NCI-H1930 (cell line): Measurements from ENCODE around the gene SNORC.
"Not testable (repeated sequence)": the region's sequence is repeated elsewhere in the genome, so short reads cannot be mapped to it uniquely, and the experiment has no call there.

ENCODE experiments used
- DNase-seq, 2 experiments: peaks; one replicate each; lab custom pipeline; 2025; lab: John Stamatoyannopoulos, UW

The SNORC gene

DNA sequence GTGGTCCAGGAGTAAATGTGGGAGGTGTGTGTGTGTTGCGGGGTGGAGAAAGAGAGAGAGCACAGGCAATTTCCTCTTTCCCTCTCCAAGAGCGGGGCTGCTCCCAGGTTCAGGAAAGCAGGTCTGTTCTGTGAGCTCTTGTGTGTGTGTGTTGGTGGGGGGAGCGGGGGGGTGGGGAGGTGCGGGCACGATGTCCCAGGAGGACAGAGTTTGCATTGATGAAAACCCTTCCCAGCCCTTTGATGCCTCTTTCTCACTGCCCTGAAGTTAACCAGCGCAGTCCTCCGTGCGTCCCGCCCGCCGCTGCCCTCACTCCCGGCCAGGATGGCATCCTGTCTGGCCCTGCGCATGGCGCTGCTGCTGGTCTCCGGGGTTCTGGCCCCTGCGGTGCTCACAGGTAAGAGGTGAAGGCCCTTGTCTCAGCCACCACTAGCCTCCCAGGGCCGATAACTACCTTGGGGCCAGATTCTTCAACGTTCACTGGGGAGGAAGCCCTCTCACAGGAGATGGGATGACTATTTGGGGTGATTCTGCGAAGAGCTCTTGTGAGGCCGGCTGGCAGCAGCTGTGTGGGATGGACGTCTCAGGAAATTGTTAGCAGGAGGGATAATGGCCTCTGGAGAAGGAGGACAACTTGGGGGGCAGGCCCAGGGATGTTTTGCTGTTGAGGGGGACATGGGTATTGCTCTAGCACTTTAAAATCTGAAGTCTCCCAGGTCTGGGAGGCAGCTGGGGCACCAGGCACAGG is at the start of gene SNORC:
Gene SNORC, plus strand, starts transcription at position 247 of the 748 bp plus-strand sequence. Its CDS starts 78 bp downstream, at position 325.
- DNase-seq, result no peak

DNA sequence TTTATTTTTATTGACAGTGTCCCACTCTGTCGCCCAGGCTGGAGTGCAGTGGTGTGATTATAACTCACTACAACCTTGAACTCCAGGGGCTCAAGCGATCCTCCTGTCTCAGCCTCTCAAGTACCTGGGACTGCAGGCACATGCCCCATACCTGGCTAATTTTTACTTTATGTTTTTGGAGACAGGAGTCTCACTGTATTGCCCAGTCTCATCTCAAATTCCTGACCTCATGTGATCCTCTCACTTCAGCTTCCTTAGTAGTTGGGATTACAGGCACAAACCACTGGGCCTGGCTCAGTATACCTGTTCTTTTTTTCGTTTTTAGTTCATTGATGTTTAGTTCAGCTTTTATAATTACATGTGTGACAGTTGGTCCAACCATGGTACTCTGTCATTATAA is 40.1 kb upstream of the SNORC start:
- no peak for DNase-seq

GRCh38 chr2:232831496-232831895 is 38.6 kb upstream of the SNORC start:
- no peak for DNase-seq

DNA sequence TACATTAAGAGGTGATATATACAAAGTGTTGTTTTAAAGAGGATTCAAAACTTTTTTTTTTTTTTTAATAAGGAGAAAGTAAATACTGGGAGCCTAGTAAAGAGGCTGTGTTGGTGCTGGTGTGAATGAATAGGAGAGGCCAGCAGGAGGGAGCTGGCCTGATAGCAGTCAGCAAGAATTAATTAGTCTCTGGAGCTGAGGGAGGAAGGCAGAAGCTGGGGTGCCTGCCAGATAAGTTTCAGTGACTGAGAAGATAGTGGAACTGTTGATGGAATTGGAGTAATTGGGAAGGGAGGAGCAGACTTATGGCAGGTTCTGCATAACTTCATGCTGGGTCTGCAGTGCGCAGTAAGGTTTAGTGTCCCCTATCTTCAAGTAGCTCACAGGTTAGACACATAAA is 36.2 kb upstream of the SNORC start:
- no peak for DNase-seq

- no peak for DNase-seq
Observed at GRCh38 chr2:232835687-232836208, 34.3 kb upstream of the SNORC start.

DNA sequence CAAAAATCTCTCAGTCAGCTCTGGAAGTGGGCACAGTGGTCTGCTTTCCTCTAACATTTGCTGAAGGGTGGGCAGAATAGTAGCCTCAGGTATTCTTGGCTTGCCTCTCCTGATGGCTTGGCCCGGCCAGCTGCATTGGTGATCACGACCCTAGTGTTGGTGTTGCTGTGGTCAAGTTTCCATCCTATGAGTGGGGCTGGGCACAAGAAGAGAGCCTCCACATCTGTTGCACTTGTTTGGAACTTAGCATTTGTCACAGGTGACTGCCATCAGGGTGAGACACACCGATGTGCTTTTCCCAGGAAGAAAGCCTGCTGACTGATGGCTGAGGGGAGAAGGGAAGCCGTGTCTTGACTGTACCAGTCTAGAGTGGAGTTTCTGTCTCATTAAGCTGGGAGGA is 33.1 kb upstream of the SNORC start:
- no peak for DNase-seq

- no peak for DNase-seq
Observed at GRCh38 chr2:232838406-232838874, 31.6 kb upstream of the SNORC start.

DNA sequence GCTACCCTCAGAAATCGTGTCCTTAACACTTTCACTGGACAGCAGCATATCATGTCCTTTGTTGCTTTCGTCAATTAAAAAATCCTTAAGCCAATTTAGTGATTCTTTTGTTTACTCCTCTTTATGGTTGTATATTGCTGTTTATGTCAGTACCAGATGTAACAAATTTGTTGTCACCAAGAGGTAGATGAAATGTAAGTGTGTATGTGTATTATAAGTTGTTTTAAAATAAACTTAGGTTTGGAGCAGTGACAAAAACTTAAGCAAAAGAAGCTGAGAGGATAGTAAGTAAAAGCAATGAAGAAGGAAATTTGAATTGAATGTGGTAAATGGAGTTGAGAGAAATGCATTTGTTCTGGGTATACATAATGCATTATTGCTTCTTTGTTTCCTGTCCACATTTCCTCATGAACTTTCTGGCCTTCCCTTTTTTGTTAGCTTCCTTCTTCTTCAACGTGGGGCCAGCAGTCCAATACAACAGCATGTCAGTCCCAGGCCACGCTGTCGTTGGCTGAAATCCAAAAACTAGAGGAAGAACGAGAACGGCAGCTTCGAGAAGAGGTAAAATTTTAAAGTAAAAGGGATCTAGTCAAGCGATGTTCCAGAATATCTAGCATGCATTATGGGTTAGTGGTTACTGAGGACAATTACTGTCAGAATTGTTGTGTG is 30.5 kb upstream of the SNORC start:
- DNase-seq, result no peak

DNA sequence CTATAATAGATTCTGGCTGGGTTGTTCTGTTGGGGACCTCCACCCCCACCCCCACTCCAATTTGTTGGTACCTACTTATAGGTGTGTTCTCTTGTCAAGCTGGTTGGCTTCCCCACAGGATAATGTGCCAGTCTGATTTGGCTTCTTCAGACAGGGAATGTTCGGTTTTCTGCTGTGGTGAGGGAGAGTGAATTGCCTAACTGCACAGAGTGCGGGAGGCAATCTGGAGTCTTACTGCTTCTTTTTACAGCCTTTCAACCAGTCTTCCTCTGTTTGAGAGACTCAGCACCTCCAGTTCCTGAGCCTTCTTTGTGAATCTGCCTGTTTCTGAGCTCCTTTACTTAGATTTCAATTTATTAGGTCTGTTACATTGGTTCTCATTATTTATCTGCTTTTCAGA is 27.4 kb upstream of the SNORC start:
- no peak for DNase-seq

DNA sequence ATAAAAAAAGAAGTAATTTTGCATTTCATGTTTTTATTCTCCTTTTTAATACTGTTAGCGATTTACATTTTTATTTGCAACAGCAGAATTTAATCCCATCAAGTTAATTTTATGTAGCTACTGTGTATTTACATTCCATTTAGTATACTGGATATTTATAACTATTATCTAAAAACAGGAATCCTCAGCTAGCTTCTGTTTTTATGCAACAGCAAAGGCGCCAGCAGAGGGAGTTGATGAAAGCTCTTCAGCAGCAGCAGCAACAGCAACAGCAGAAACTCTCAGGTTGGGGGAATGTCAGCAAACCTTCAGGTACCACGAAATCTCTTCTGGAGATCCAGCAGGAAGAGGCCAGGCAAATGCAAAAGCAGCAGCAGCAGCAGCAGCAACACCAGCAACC is 26.2 kb upstream of the SNORC start:
- DNase-seq, result no peak

- DNase-seq, result no peak
Observed at GRCh38 chr2:232846055-232846454, 24.0 kb upstream of the SNORC start.

DNA sequence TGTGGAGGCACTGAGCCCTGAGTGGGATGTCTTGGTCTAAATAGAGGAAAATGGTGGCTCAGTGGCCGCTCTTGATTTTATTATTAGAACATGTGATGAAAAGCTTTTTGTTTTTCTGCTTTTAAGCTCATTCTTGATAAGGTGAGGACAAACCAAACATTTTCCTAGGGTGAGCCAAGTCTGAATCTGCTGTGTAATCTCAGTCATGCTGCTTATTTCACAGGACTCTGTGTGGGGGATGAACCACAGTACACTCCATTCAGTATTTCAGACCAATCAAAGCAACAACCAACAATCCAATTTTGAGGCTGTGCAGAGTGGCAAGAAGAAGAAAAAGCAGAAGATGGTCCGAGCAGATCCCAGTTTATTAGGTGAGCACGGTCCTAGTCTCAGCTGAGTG is 20.0 kb upstream of the SNORC start:
- DNase-seq, result no peak

DNA sequence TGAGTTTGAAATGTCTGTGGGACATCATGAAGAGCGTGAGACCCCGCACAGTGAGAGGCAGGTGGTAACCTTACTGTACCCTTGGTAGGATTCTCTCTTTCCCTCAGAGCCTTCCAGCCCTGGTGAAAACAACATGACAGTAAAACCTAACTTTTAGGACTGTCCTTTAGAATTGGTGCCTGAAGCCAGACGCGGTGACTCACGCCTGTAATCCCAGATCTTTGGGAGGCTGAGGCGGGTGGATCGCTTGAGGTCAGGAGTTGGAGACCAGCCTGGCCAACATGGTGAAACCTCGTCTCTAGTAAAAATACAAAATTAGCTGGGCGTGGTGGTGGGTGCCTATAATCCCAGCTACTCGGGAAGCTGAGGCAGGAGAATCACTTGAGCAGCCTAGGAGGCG is 18.0 kb upstream of the SNORC start:
- DNase-seq, result not testable (repeated sequence)

DNA sequence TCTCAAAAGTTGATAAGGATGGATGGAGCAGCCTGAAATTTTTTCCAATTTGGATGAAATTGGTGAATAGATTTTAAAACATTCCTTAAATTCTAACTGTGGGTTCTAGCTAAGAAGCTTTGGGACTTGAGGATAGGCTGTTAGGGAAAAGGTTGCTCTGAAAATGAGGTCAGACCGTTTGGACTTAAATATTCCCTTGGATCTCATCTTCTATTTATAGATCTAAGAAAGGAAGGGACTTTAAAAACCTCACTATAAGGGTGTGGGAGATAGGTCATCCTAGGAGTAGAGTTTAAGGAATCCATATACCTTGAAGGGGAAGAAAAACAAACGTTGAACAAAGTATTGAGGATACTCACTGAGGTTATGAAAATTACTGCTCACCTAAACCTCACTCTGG is 17.4 kb upstream of the SNORC start:
- no peak for DNase-seq

- no peak for DNase-seq
Observed at GRCh38 chr2:232854082-232854481, 16.0 kb upstream of the SNORC start.

- DNase-seq, result no peak
Observed at GRCh38 chr2:232857158-232857563, 12.9 kb upstream of the SNORC start.

DNA sequence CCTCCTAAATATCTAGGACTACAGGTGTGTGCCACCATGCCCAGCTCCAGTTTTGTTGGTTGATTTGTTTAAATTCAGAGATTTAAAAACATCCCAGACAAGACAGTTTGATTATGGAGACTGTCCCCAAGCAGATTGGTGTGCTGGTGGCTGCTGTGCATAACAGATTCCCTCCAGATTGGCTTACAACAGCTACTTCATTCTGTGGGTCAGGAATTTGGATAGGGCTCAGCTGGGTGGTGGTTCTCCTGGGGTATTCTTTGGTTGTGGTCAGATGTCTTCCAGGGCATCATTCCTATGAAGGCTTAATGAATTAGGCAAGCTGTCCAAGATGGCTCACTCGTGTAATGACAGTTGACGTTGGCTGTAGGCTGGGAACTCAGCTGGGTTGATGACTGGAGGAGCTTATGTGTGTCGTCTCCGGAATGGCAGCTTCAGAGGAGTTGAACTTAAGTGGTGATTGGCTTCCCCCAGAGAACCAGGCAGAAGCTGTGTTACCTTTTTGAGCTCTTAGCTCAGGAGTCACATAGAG is 10.6 kb upstream of the SNORC start:
- DNase-seq, result no peak

DNA sequence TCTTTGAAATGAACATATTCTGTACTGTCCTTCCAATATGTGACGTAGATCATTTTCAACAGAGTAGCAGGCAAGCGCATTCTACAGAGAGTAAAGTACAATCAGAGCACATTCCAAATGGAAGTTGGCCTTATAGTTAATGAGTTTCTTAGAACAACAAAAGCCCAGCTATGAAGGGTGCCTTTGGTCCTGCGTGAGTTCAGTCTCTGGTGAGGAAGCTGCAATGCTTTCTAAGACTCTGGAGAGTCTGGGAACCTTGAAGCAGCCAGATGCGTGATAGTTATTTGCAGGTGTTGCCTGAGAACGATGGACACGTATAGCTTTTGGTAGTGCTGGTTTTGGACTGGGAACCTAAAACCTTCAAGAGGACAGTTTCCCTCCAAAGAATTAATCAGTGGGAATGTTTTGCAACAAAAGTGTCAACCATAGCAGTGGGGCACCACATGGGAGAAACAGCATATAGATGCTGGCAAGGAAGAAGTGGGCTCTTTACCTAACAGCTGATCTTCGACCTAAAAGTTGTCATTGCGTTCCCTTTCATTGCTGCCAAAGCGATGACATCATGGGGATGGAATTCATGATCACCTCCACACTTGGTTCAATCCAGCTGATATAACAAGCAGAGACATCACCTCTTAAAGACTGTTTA is 9.3 kb upstream of the SNORC start:
- no peak for DNase-seq

- no peak for DNase-seq
Observed at GRCh38 chr2:232861353-232861752, 8.7 kb upstream of the SNORC start.

GRCh38 chr2:232863996-232864395 is 6.1 kb upstream of the SNORC start:
- no peak for DNase-seq

DNA sequence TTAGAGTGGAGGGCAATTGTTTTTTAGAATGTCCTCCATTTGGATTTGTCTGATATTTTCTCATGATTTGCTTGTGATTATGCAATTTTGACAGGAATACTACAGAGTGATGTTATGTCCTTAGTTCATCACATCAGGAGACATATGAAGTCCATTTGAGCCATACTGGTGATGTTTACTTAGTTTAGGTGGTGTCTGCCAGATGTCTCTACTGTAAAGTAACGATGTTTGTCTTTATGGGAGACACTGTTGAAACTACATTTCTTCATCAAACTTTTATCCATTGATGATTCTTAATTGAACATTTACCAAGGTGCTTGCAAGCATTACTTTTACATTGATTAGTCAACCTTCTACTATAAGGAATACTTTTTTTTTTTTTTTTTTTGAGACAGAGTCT is 4.9 kb upstream of the SNORC start:
- no peak for DNase-seq

- DNase-seq, result no peak
Observed at GRCh38 chr2:232866104-232866503, 4.0 kb upstream of the SNORC start.
